Pancreas (tissue), 10 donors: ENCODE data around the gene SLC10A7. TPM values are rescaled to one million over a fixed set of nuclear protein-coding genes. Genes with fewer than 3 reads are reported as not detected.

Experiments used
- ATAC-seq, 4 donors: fragments of 200-7000 bp; cut with Tn5 transposase; one replicate each; pipeline versions ENCODE4 v1.8.0 to v1.9.1; 2020; ENCODE audit warnings: mild to moderate bottlenecking in 4 of 4, moderate library complexity in 4 of 4
- DNase-seq, 6 donors: peaks; one replicate each; pipeline ENCODE4 v3.0.0-alpha.2; 2020
- FAIRE-seq: peaks from 2 replicates; lab custom pipeline; 2012; peaks lifted over from hg19 to GRCh38; lab: Jason Lieb, UNC
- H3K27ac ChIP-seq, 4 donors: fragments of 200-600 bp; sonication (generic); 1 replicate in 3 of 4; 2 replicates in 1 of 4; pipeline versions ENCODE4 v1.5.0 to v1.8.0; 2020
- H3K27me3 ChIP-seq, 4 donors: fragments of 200-600 bp; one replicate each; pipeline ENCODE4 v1.8.0; 2021
- H3K36me3 ChIP-seq, 3 donors: fragments of 200-600 bp; sonication (generic) in 1 of 3; one replicate each; pipeline versions ENCODE4 v1.5.0 to v1.8.0; 2020 to 2021
- H3K4me1 ChIP-seq, 3 donors: fragments of 200-600 bp; one replicate each; pipeline ENCODE4 v1.8.0; 2021
- H3K4me3 ChIP-seq, 4 donors: fragments of 200-600 bp; sonication (generic) in 2 of 4; one replicate each; pipeline versions ENCODE4 v1.5.0 to v1.8.0; 2020 to 2021
- H3K9me3 ChIP-seq, 4 donors: fragments of 200-600 bp; one replicate each; pipeline ENCODE4 v1.8.0; 2021
- CTCF ChIP-seq, 4 donors: fragments of 200-600 bp; sonication (generic) in 3 of 4; IDR thresholded peaks; one replicate each; pipeline versions ENCODE4 v1.5.0 to v1.8.0; 2021; ENCODE audit warnings: antibody characterized with exemption in 4 of 4
- WGBS, 2 donors: extraction: QIAGEN DNeasy Blood & Tissue Kit; methylation state at CpG; one replicate each; pipeline ENCODE4 v1.1.7; 2013; 5-methylcytosine and 5-hydroxymethylcytosine counted together
- intact Hi-C, 3 donors: fragments of 100-400 bp; cut with DNase I; formaldehyde crosslinking; loops; one replicate each; pipeline versions ENCODE4 v1.11.1 to v1.14.2; 2022
- polyA plus RNA-seq, 2 donors: library from polyadenylated mRNA; stranded (reverse); fragments of 200-250 nt; gene quantifications; one replicate each; pipeline ENCODE4 v1.2.3, GENCODE V29; 2013
- total RNA-seq, 6 donors: library from RNA; stranded (reverse); fragmentation: NEBNext Ultra II Directional in 4 of 6; extraction: Animal tissue kit (Norgen Biotek cat#: 25700) in 4 of 6; gene quantifications; one replicate each; pipeline versions ENCODE4 v1.2.1 to v1.2.4, GENCODE V29; 2021 to 2023
- donor health status: healthy with polysubstance abuse.
- donor health status: DM: no; HTN: no; CAD: no; lungs with moderate emphysema.
- donor health status: DM: no; HTN: no; CAD: no.
- donor health status: control.
- donor health status: control.
- donor health status: Bipolar disorder and iron deficiency.
- donor health status: DM: yes; HTN: yes; CAD: no.
- donor health status: DM: no; HTN: no; CAD: no.
- donor health status: DM: no; HTN: no; CAD: no.
- donor health status: DM: yes; HTN: yes; CAD: no.

Gene SLC10A7
- total and polyA plus RNA-seq, 8 donors = 2.1 to 11.1 (median 6.9) TPM

GRCh38 chr4:146511381-146511780 is 10.4 kb downstream of the SLC10A7 start:
- 72 to 73% methylated on average over 3 of the region's 3 CpGs for WGBS, 2 donors
- no peak for TF ChIP-seq CTCF (IDR thresholded peaks at IDR 0.05)
- Histone ChIP-seq H3K27me3 (no peaks in the 10 kb centered on the region), H3K36me3 (no peaks in the 10 kb centered on the region), H3K4me3 (no peak overlapping the region), H3K4me1 (no peaks in the 10 kb centered on the region), H3K9me3 (no peaks in the 10 kb centered on the region), H3K27ac (no peak overlapping the region)
- DNase-seq (no peak), ATAC-seq (no peak), FAIRE-seq (no peak)
- intact Hi-C loops = no loop called here

- DNase-seq (no peak), ATAC-seq (no peak), FAIRE-seq (no peak)
- Histone ChIP-seq H3K4me3 (no peak overlapping the region), H3K27me3 (no peaks in the 10 kb centered on the region), H3K36me3 (no peaks in the 10 kb centered on the region), H3K9me3 (no peaks in the 10 kb centered on the region), H3K27ac (no peak overlapping the region), H3K4me1 (no peaks in the 10 kb centered on the region)
- TF ChIP-seq CTCF (IDR thresholded peaks at IDR 0.05) = no peak
- WGBS, 2 donors = 59 to 68% methylated on average over 3 of the region's 3 CpGs
- intact Hi-C loops = no loop called here
Measured at GRCh38 chr4:146510942-146511341, 10.8 kb downstream of the SLC10A7 start.

GRCh38 chr4:146508229-146508939 is 13.4 kb downstream of the SLC10A7 start:
- DNase-seq (no peak), ATAC-seq (no peak), FAIRE-seq (no peak)
- no peak overlapping the region for H3K4me3 ChIP-seq
- 95 to 100% methylated on average over 3 of the region's 3 CpGs for WGBS, 2 donors
- intact Hi-C loops = no loop called here
- H3K4me1 ChIP-seq = no peaks in the 10 kb centered on the region
- no peaks in the 10 kb centered on the region for H3K27me3 ChIP-seq
- TF ChIP-seq CTCF (IDR thresholded peaks at IDR 0.05) = no peak
- H3K27ac ChIP-seq = no peak overlapping the region
- no peaks in the 10 kb centered on the region for H3K9me3 ChIP-seq
- H3K36me3 ChIP-seq = peaks cover 0 to 4% (median 0%) of the 10 kb centered on the region in 3 donors

- 96 to 98% methylated on average over 2 of the region's 2 CpGs for whole genome bisulfite sequencing, 2 donors
- Histone ChIP-seq H3K36me3 (peaks cover 0 to 4% (median 0%) of the 10 kb centered on the region in 3 donors), H3K9me3 (no peaks in the 10 kb centered on the region), H3K27ac (no peak overlapping the region), H3K4me1 (no peaks in the 10 kb centered on the region), H3K27me3 (no peaks in the 10 kb centered on the region), H3K4me3 (no peak overlapping the region)
- no peak for DNase-seq
- ATAC-seq = no peak
- intact Hi-C loops = no loop called here
- no peak for FAIRE-seq
- TF ChIP-seq CTCF (IDR thresholded peaks at IDR 0.05) = no peak
Measured at GRCh38 chr4:146507632-146508031, 14.1 kb downstream of the SLC10A7 start.

- intact Hi-C loops = no loop called here
Measured at GRCh38 chr4:146506272-146506671, 15.5 kb downstream of the SLC10A7 start.

More at GRCh38 chr4:146506272-146506671, 15.5 kb downstream of the SLC10A7 start:
- no peaks in the 10 kb centered on the region for H3K9me3 ChIP-seq
- peaks cover 0 to 4% (median 0%) of the 10 kb centered on the region in 3 donors for H3K36me3 ChIP-seq
- ATAC-seq (no peak), FAIRE-seq (no peak), DNase-seq (no peak)
- no peaks in the 10 kb centered on the region for H3K4me1 ChIP-seq
- no peak overlapping the region for H3K4me3 ChIP-seq
- TF ChIP-seq CTCF (IDR thresholded peaks at IDR 0.05) = no peak
- H3K27ac ChIP-seq = no peak overlapping the region
- H3K27me3 ChIP-seq = no peaks in the 10 kb centered on the region
